ENCODE measurements around the gene C10orf67. TPM values are rescaled to one million over a fixed set of nuclear protein-coding genes. Genes with fewer than 3 reads are reported as not detected.
"Not testable (repeated sequence)": the region's sequence is repeated elsewhere in the genome, so short reads cannot be mapped to it uniquely, and the experiment has no call there.

C10orf67 gene
- total RNA-seq, 1 donor from 2014 or later = not detected

GRCh38 chr10:23362879-23363792, 18.5 kb upstream of the C10orf67 start:
- no peak for DNase-seq (ENCODE audit: extremely low read depth, low read depth, low spot score)

DNA sequence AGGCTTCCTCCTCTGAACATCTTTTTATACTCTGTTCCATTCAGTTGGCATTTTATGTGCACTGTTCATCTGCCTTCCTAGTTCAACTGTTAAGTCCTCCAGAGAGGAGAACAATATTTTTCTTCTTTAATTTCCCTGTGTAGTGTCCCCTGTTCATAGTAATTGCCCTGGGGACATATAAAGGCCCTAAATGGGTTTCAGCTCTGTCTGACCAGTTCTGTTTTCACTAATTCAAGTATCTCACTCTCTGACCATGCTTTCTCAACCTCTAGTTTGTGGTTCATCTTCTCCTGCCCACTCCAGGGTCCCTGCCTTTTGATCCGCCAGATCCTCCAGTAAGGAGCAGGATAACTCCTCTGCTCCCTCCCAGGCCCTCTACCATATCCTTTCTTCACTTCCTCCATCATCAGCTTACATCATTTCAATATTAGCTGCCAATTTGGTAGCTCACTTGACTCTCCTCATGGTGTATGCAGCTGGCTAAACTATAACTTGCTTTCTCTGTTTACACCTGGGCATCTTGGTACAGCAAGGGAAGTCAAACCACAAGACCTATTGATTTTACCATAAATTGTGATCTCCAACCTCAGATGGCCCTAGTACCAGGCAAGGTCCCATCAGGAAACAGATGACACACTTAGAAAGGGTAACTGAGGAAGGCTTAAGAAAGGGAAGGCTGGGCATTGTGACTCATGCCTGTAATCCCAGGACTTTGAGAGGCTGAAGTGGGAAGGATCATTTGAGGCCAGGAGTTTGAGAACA, 17.7 kb upstream of the C10orf67 start:
- no peak for DNase-seq (ENCODE audit: extremely low read depth, low read depth, low spot score)

GRCh38 chr10:23361665-23362064, 17.1 kb upstream of the C10orf67 start:
- DNase-seq (ENCODE audit: extremely low read depth, low read depth, low spot score) = no peak

GRCh38 chr10:23359692-23360380, 15.2 kb upstream of the C10orf67 start:
- no peak for DNase-seq (ENCODE audit: extremely low read depth, low read depth, low spot score)

GRCh38 chr10:23358357-23358756, 13.8 kb upstream of the C10orf67 start:
- DNase-seq (ENCODE audit: extremely low read depth, low read depth, low spot score) = no peak

DNA sequence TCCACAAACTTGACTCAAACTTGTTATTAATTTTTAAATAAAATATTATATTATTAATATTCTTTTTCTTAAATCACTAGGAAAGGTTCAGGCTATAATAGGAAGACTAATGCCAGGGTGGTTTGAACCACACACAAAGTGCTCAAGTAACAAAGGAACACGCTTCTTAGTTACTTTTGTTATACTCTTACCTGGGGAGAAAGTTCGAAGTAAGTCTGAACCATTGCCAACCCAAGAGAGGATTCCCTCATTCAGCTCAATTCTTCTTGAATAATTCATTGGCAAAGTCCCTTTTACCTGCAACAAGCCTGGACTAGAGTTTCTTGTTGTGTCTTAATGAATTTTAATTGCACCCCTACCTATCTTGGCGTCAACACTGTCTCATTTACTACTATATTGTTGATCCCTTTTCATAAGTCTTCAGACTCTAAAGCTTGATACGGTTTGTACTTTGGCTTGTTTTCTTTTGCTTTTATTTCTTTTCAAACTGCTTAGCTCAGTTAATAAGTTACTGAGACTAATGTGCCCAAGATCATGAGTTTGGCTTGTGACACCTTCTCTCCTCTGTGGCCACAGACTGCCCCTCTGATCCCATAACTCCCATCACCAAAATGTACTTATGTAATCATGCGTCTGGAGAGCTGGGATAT, 10.2 kb upstream of the C10orf67 start:
- no peak for DNase-seq (ENCODE audit: extremely low read depth, low read depth, low spot score)

DNA sequence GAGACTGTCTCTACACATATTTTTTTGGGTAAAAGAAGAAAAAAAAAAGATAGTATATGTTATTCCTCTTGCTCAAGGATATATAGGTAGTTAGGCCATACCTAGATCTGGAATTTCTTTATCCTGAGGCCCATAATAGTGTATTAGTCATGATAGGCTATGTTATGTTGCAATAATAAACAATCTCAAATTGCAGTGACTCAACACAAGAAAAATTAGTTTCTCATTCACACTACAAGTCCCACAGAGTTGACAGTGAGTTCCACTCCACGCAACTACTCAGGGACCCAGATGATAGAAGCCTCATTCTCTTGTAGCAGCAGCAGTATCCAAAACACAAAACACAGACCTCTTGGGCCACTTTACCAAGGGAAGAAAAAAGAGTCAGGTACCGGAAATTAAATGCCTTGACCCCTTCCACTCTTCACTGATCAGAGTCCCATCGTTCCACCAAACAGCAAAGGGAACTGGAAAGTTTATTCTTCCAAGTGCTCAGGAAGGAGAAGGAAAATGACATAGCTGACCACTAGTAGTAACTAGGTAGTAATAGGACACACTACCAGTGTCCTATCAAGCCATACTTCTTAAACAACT, 7.4 kb upstream of the C10orf67 start:
- no peak for DNase-seq (ENCODE audit: extremely low read depth, low read depth, low spot score)

DNA sequence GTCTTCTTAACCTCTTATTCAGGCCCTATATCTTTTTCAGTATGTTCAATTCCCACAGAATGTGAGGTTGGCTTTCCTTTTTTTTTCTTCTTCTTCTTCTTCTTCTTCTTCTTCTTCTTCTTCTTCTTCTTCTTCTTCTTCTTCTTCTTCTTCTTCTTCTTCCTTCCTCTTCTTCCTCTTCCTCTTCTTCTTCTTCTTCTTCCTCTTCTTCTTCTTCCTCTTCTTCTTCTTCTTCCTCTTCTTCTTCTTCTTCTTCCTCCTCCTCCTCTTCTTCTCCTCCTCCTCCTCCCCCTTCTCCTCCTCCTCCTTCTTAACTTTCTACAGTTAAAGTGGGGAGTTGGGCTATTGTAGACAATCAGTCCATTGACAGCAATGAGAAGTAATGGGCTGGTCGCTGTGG, 6.1 kb upstream of the C10orf67 start:
- DNase-seq (ENCODE audit: extremely low read depth, low read depth, low spot score) = not testable (repeated sequence)

DNA sequence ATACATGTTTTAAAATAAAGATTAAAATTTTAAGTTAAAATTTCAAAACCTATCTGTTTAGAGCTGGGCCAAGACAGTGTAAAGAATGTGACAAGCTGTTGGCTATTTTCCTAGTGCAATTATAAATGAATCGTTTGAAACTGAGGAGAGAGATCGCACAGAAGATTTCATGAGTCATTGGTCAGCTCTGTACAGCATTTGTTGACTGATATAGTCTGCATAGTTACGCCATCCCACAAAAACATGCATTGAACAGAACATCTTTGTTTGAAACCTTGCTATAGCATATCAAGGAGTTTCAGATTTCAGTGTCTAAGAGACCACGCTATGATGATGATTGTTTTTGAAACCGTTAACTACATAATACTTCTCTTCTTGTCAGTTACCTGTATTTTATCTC, 1.3 kb upstream of the C10orf67 start:
- DNase-seq (ENCODE audit: extremely low read depth, low read depth, low spot score) = no peak

DNA sequence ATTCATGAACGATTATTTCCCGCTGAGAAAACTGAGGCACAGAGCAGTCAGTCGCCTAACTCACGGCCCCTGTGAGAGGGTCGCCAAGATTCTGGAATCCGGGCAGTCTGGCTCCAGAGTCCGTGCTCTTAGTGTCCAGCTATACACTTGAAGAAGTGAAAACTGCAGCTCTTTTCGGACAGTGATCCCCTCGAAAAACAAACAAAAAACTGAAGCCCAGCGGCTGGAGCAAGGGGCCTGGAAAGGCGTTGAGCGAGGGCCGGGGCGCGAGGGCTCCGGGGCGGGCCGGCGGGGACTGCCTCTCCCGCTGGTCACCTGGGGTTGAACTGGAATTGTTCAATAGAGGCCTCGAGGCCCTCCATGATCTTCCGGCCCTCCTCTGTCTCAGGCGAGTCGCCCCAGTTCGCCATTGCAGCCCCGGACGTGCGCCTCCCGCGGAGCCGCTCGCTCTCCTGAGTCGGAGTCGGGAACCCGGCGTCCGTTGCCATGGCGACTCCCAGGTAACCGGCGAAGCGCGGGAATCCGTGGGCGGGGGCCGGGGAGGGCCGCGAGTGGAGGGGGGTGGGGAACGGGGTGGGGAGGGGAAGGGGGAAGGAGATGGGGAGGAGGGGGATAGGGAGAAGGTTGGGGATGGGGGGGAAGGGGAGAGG, 881 bp downstream of the C10orf67 start:
- DNase-seq (ENCODE audit: extremely low read depth, low read depth, low spot score) = no peak

DNA sequence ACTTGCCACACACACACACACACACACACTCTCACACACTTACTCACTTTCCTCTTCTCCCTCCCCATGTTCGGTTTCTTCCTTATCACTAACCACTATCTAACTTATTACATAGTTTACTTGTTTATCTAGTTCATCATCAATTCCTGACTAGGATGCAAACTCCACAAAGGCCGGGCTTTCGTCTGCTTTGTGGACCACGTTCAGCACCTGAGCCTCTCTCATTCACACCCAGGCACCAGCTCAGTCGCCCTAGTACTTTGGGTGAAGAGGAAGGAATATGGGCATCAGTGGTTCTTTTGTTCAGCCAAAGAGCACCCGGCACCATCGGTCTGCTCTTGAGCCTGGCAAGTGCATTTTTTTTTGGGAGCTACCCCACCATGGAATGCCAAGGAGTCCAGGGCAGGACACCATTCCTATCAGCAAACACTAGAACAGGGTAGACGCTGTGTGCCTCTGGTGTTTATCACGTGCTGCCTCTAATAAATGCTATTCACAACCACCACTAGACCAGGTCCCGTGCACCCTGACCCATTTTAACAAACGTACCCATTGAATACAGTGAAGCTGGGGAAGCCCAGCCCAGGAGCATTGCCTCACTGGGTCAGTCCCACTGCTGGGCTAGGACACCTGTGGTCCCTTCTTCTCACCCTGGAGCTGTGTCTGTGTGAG, 2.2 kb downstream of the C10orf67 start:
- DNase-seq (ENCODE audit: extremely low read depth, low read depth, low spot score) = no peak

GRCh38 chr10:23341004-23341403, 3.6 kb downstream of the C10orf67 start:
- DNase-seq (ENCODE audit: extremely low read depth, low read depth, low spot score) = no peak

DNA sequence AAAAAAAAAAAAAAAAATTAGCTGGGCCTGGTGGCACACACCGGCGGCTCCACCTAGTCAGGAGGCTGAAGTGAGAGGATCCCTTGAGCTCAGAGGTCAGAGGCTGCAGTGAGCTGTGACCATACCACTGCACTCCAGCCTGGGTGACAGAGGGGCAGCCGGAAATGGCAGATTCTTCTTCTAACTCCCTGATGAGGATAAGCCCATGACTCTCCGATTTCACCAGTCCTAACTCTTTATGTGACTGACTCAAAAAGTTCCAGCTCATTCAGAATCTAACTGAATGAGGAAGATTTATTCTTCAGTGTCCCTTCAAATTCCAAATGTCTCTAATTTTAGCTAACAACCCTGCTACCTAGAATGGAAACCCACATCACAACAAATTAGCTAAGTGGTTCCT, 4.2 kb downstream of the C10orf67 start:
- no peak for DNase-seq (ENCODE audit: extremely low read depth, low read depth, low spot score)

GRCh38 chr10:23338886-23339285, 5.7 kb downstream of the C10orf67 start:
- no peak for DNase-seq (ENCODE audit: extremely low read depth, low read depth, low spot score)

DNA sequence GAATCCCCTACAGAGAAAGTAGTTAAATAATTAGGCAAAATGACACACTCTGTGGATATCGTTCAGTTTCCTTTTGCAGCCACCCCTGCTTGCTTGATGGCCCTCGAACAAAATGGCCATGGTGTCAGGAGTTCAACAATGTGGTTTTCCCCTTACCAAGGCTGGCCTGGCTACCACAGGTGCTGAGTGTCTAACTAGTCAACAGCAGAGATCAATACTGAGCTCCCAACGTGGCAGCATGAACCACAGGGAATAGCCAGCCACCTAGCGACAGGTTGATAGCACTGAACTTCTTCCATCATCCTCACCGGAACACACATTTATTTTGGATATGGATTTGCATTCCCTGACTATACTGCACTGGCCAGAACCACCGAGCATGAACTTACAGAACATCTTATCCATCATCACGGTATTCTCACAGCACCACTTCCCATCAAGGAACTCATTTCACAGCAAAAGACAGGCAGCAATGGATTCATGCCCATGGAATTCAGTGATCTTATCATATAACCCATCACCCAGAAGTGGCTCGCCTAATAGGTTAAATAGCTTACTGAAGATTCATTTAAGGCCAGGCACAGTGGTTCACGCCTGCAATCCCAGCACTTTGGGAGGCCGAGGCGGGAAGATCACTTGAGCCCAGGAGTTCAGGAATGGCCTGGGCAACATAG, 6.3 kb downstream of the C10orf67 start:
- DNase-seq (ENCODE audit: extremely low read depth, low read depth, low spot score) = no peak

DNA sequence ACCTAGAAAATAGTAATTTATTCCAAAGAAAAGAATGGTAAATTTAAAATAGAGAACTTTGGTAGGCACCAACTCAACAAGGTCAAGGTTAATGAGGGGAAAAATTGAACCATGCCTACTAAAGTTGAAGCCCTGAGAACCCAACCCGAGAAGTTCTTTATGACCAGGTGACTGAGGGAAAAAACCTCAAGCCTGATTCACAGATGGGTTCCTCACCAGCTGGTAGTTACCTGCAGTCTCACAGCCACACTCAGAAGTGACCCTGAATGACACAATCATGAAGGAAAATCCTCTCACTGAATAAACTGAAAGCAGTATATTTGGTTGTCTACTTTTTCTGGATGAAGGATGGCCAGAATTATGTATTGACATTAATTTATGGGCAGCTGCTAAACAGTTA, 7.0 kb downstream of the C10orf67 start:
- no peak for DNase-seq (ENCODE audit: extremely low read depth, low read depth, low spot score)

- peak; percentile 45 for DNase-seq (ENCODE audit: extremely low read depth, low read depth, low spot score)
Measured at GRCh38 chr10:23331567-23332301, 12.9 kb downstream of the C10orf67 start.

- no peak for DNase-seq (ENCODE audit: extremely low read depth, low read depth, low spot score)
Measured at GRCh38 chr10:23330948-23331347, 13.6 kb downstream of the C10orf67 start.
